ENCODE measurements around the gene HIBADH.

Gene HIBADH

DNA sequence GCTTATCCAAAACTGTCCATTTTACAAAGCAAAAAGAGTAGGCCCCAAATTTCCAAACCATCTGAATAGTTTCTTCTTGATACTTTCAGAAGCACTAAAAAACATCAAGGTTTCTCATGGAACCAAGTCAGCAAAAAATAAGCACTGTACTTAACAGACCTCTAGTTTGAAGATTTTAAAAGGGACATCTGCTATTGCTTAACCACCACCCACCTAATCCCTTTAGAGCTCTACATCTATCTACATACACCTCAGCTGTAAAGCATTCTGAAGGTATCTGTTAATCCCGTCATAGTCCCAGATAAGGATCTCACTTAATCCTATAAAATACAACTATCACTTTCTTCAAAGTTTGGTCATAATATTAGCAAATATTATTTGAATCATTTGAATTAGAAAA is 72.3 kb downstream of the HIBADH start:
- POLR2A ChIA-PET = no interaction called here
- DNase-seq = no peak
- Histone ChIP-seq H3K4me3 (ENCODE audit: control insufficient read depth in 1 of 7, extremely low read depth in 1 of 7, insufficient read depth in 4 of 7, low read depth in 2 of 7, low read length in 6 of 7) (no peak overlapping the region), H3K9me3 (ENCODE audit: control extremely low read depth in 1 of 5, control insufficient read depth in 4 of 5, insufficient read depth in 2 of 5, low read depth in 1 of 5, low read length in 4 of 5) (no peaks in the 10 kb centered on the region), H3K4me1 (ENCODE audit: control extremely low read depth in 1 of 4, control insufficient read depth in 4 of 4, insufficient read depth in 4 of 4, low read length in 3 of 4) (no peaks in the 10 kb centered on the region), H3K27ac (ENCODE audit: insufficient read depth in 1 of 2, low read depth in 1 of 2, low read length in 2 of 2, poor library complexity in 1 of 2, severe bottlenecking in 2 of 2) (no peak overlapping the region), H3K27me3 (replicated peaks in 2 of 5; ENCODE audit: control insufficient read depth in 4 of 5, insufficient read depth in 5 of 5, low read length in 4 of 5) (no peaks in the 10 kb centered on the region), H3K36me3 (ENCODE audit: control insufficient read depth in 4 of 4, insufficient read depth in 4 of 4, low read length in 3 of 4) (peaks cover 0 to 2% (median 0%) of the 10 kb centered on the region in 4 experiments)
- CTCF ChIA-PET = no interaction called here
- WGBS (ENCODE audit: insufficient coverage) = no CpG with 5 or more reads among the region's 1 CpG

DNA sequence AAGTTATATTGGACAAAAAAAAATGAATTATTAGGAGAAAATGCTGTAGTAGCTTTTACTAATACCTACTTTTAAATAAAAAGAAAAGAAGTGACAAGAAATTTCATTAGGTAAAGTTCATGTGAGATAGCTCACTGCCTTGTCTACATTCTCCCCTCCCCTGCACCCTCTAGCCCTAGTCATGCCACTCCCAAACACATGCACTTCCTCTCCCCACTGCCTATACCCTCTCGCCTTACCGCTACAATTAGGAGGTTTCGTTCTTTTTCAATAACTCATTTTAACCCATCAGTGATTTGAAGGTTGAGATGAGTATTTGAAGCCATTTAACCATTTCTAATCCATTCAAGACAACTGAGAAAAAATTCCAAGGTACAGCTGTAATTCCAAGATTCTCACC is 75.3 kb downstream of the HIBADH start:
- H3K9me3 ChIP-seq (ENCODE audit: control extremely low read depth in 1 of 5, control insufficient read depth in 4 of 5, insufficient read depth in 2 of 5, low read depth in 1 of 5, low read length in 4 of 5) = no peaks in the 10 kb centered on the region
- POLR2A ChIA-PET = no interaction called here
- no CpG with 5 or more reads among the region's 3 CpGs for WGBS (ENCODE audit: insufficient coverage)
- H3K27ac ChIP-seq (ENCODE audit: insufficient read depth in 1 of 2, low read depth in 1 of 2, low read length in 2 of 2, poor library complexity in 1 of 2, severe bottlenecking in 2 of 2) = no peak overlapping the region
- CTCF ChIA-PET = interaction anchor here (0.6 to 1.5 kb wide), 3 partner anchors 14 to 154 kb away, joined by 3 read pairs; no protein-coding TSS in a partner anchor
- H3K27me3 ChIP-seq (replicated peaks in 2 of 5; ENCODE audit: control insufficient read depth in 4 of 5, insufficient read depth in 5 of 5, low read length in 4 of 5) = no peaks in the 10 kb centered on the region
- peaks cover 0 to 2% (median under 1%) of the 10 kb centered on the region in 4 experiments for H3K36me3 ChIP-seq (ENCODE audit: control insufficient read depth in 4 of 4, insufficient read depth in 4 of 4, low read length in 3 of 4)
- DNase-seq = no peak
- H3K4me1 ChIP-seq (ENCODE audit: control extremely low read depth in 1 of 4, control insufficient read depth in 4 of 4, insufficient read depth in 4 of 4, low read length in 3 of 4) = no peaks in the 10 kb centered on the region
- no peak overlapping the region for H3K4me3 ChIP-seq (ENCODE audit: control insufficient read depth in 1 of 7, extremely low read depth in 1 of 7, insufficient read depth in 4 of 7, low read depth in 2 of 7, low read length in 6 of 7)

DNA sequence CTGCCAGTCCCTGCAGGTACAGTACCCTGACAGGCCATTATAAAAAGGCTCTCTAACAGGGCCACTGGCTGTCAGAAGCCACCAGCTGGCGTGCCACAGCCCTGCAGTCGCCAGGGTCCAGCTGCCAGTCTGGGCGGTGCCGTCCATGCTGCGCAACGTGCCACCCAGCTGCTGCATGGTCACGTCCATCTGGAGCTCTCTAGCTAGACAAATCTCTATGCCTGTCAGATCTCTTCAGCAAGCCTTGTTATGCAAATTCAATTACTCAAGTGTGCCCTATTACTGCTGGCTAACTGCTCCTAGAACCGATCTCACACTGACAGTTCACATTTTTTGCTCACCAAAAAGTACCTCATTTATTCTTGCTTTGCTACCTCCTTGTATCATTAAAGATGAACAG is 75.9 kb downstream of the HIBADH start:
- Histone ChIP-seq H3K27ac (ENCODE audit: insufficient read depth in 1 of 2, low read depth in 1 of 2, low read length in 2 of 2, poor library complexity in 1 of 2, severe bottlenecking in 2 of 2) (no peak overlapping the region), H3K4me1 (ENCODE audit: control extremely low read depth in 1 of 4, control insufficient read depth in 4 of 4, insufficient read depth in 4 of 4, low read length in 3 of 4) (no peaks in the 10 kb centered on the region), H3K27me3 (replicated peaks in 2 of 5; ENCODE audit: control insufficient read depth in 4 of 5, insufficient read depth in 5 of 5, low read length in 4 of 5) (no peaks in the 10 kb centered on the region), H3K4me3 (ENCODE audit: control insufficient read depth in 1 of 7, extremely low read depth in 1 of 7, insufficient read depth in 4 of 7, low read depth in 2 of 7, low read length in 6 of 7) (no peak overlapping the region), H3K9me3 (ENCODE audit: control extremely low read depth in 1 of 5, control insufficient read depth in 4 of 5, insufficient read depth in 2 of 5, low read depth in 1 of 5, low read length in 4 of 5) (no peaks in the 10 kb centered on the region), H3K36me3 (ENCODE audit: control insufficient read depth in 4 of 4, insufficient read depth in 4 of 4, low read length in 3 of 4) (peaks cover 0 to 2% (median under 1%) of the 10 kb centered on the region in 4 experiments)
- over 99% methylated on average over 8 of the region's 8 CpGs for WGBS (ENCODE audit: insufficient coverage)
- ChIA-PET POLR2A (interaction anchor here (0.7 kb wide), 1 partner anchor 332 kb away, joined by 3 read pairs; no protein-coding TSS in a partner anchor), CTCF (interaction anchor here (0.6 to 1.4 kb wide), 2 partner anchors 10 to 154 kb away, joined by 3 read pairs; no protein-coding TSS in a partner anchor)
- no peak for DNase-seq

DNA sequence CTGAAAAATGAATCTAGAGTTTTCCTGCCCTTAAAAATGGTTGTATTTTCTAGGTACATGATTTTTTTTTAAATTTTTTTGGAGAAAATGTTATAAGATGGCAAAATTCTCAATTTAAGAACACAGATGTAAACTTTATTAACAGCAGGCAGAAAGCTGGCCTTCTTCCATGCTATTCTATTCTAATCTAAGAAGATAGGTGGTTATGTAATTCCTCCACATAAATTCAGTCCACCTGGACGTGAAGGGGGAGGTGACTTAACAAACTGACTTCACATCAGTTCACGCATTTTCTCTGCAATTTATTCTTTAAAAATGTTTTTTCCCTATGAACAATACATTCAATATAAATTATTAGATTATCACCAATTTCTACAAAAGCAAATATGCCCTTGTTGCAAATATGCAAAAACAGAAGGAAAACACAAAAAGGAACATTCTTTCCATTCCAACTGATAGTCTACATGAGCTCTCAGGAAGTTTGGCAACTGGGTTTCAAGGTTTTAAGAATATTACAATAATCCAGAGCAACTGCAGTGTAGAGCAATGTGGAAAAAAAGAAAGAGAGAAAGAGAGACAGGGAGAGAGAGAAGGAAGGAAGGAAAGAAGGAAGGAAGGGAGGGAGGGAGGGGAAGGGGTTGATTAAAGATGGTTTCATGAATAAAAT is 76.8 kb downstream of the HIBADH start:
- WGBS (ENCODE audit: insufficient coverage) = no CpG with 5 or more reads among the region's 2 CpGs
- POLR2A ChIA-PET = no interaction called here
- no peak overlapping the region for H3K4me3 ChIP-seq (ENCODE audit: control insufficient read depth in 1 of 7, extremely low read depth in 1 of 7, insufficient read depth in 4 of 7, low read depth in 2 of 7, low read length in 6 of 7)
- peaks cover 0 to 2% (median 0%) of the 10 kb centered on the region in 4 experiments for H3K36me3 ChIP-seq (ENCODE audit: control insufficient read depth in 4 of 4, insufficient read depth in 4 of 4, low read length in 3 of 4)
- no peak for DNase-seq
- H3K27me3 ChIP-seq (replicated peaks in 2 of 5; ENCODE audit: control insufficient read depth in 4 of 5, insufficient read depth in 5 of 5, low read length in 4 of 5) = no peaks in the 10 kb centered on the region
- no peak overlapping the region for H3K27ac ChIP-seq (ENCODE audit: insufficient read depth in 1 of 2, low read depth in 1 of 2, low read length in 2 of 2, poor library complexity in 1 of 2, severe bottlenecking in 2 of 2)
- H3K4me1 ChIP-seq (ENCODE audit: control extremely low read depth in 1 of 4, control insufficient read depth in 4 of 4, insufficient read depth in 4 of 4, low read length in 3 of 4) = no peaks in the 10 kb centered on the region
- CTCF ChIA-PET = interaction anchor here (1.4 kb wide), 1 partner anchor 9 kb away, joined by 3 read pairs; no protein-coding TSS in a partner anchor
- H3K9me3 ChIP-seq (ENCODE audit: control extremely low read depth in 1 of 5, control insufficient read depth in 4 of 5, insufficient read depth in 2 of 5, low read depth in 1 of 5, low read length in 4 of 5) = no peaks in the 10 kb centered on the region

DNA sequence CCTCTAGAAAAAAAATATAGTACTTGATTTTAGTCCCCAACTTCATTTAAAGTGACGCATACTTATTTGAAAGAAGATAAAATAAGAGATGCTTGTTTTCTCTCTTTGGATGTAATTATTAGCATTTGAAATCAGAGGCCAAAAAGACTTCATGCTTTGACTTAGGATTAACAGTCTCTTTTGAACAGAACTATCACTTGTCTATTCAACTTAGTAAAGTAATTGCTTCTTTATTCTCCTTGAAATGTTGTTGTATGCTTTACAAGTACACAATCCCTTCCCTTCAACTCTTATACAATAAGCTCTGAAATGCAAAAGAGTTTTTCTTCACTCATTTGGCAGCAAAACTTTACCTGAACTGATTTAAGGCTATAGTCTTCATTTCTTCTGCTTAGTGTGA is 80.8 kb downstream of the HIBADH start:
- Histone ChIP-seq H3K36me3 (ENCODE audit: control insufficient read depth in 4 of 4, insufficient read depth in 4 of 4, low read length in 3 of 4) (peaks cover 0 to 2% (median 0%) of the 10 kb centered on the region in 4 experiments), H3K27ac (ENCODE audit: insufficient read depth in 1 of 2, low read depth in 1 of 2, low read length in 2 of 2, poor library complexity in 1 of 2, severe bottlenecking in 2 of 2) (no peak overlapping the region), H3K27me3 (replicated peaks in 2 of 5; ENCODE audit: control insufficient read depth in 4 of 5, insufficient read depth in 5 of 5, low read length in 4 of 5) (no peaks in the 10 kb centered on the region), H3K9me3 (ENCODE audit: control extremely low read depth in 1 of 5, control insufficient read depth in 4 of 5, insufficient read depth in 2 of 5, low read depth in 1 of 5, low read length in 4 of 5) (no peaks in the 10 kb centered on the region), H3K4me1 (ENCODE audit: control extremely low read depth in 1 of 4, control insufficient read depth in 4 of 4, insufficient read depth in 4 of 4, low read length in 3 of 4) (no peaks in the 10 kb centered on the region), H3K4me3 (ENCODE audit: control insufficient read depth in 1 of 7, extremely low read depth in 1 of 7, insufficient read depth in 4 of 7, low read depth in 2 of 7, low read length in 6 of 7) (no peak overlapping the region)
- ChIA-PET POLR2A (interaction anchor here (0.6 kb wide), 1 partner anchor 353 kb away, joined by 3 read pairs; no protein-coding TSS in a partner anchor), CTCF (no interaction called here)
- DNase-seq = no peak
- no CpG with 5 or more reads among the region's 1 CpG for WGBS (ENCODE audit: insufficient coverage)

DNA sequence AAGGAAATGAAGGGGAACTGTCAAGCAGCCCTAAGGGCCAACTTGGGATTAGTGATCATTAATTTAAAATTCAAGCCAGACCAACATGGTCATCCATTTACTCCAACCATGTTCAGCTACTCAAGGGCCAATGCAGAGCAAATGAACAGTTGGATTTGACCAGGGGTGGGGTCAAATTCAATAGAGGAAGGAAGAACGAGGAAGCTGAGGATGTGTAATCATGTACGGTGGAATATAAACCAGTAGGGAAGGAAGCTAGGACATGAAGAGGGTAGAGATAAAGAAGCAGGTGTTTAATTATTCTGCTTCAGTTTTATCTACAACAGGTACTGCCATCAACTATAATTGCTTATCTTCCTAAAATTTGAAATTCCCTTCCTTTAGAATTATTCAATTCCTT is 81.6 kb downstream of the HIBADH start:
- CTCF ChIA-PET = no interaction called here
- no peaks in the 10 kb centered on the region for H3K9me3 ChIP-seq (ENCODE audit: control extremely low read depth in 1 of 5, control insufficient read depth in 4 of 5, insufficient read depth in 2 of 5, low read depth in 1 of 5, low read length in 4 of 5)

DNA sequence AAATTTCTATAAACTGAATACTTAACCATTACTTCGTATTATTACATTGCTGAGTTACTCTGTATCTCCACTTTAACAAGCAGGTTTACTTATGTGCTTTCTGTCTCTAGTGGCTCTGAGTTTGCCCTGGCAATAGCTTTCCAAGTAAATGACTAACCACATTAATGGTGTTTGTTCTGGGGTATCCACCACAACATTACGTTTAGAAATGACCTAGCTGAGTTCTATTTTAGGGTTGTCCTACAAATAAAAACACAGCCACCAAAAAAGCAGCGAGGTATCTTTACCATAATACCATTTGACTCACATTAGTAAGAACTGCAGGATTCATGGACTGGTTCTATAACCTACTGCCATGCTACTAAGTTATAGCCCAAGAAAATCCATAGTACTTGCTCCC is 83.1 kb downstream of the HIBADH start:
- Histone ChIP-seq H3K9me3 (ENCODE audit: control extremely low read depth in 1 of 5, control insufficient read depth in 4 of 5, insufficient read depth in 2 of 5, low read depth in 1 of 5, low read length in 4 of 5) (no peaks in the 10 kb centered on the region), H3K27me3 (replicated peaks in 2 of 5; ENCODE audit: control insufficient read depth in 4 of 5, insufficient read depth in 5 of 5, low read length in 4 of 5) (no peaks in the 10 kb centered on the region), H3K4me1 (ENCODE audit: control extremely low read depth in 1 of 4, control insufficient read depth in 4 of 4, insufficient read depth in 4 of 4, low read length in 3 of 4) (peaks cover 8 to 13% (median 11%) of the 10 kb centered on the region in 4 experiments), H3K36me3 (ENCODE audit: control insufficient read depth in 4 of 4, insufficient read depth in 4 of 4, low read length in 3 of 4) (peaks cover 0 to 2% (median 0%) of the 10 kb centered on the region in 4 experiments), H3K27ac (ENCODE audit: insufficient read depth in 1 of 2, low read depth in 1 of 2, low read length in 2 of 2, poor library complexity in 1 of 2, severe bottlenecking in 2 of 2) (no peak overlapping the region), H3K4me3 (ENCODE audit: control insufficient read depth in 1 of 7, extremely low read depth in 1 of 7, insufficient read depth in 4 of 7, low read depth in 2 of 7, low read length in 6 of 7) (no peak overlapping the region)
- ChIA-PET CTCF (no interaction called here), POLR2A (no interaction called here)
- WGBS (ENCODE audit: insufficient coverage) = 100% methylated on average over 3 of the region's 3 CpGs
- no peak for DNase-seq

More for the DNA sequence above, 81.6 kb downstream of the HIBADH start:
- DNase-seq = no peak
- Histone ChIP-seq H3K4me1 (ENCODE audit: control extremely low read depth in 1 of 4, control insufficient read depth in 4 of 4, insufficient read depth in 4 of 4, low read length in 3 of 4) (peaks cover 0 to 5% (median under 1%) of the 10 kb centered on the region in 4 experiments), H3K36me3 (ENCODE audit: control insufficient read depth in 4 of 4, insufficient read depth in 4 of 4, low read length in 3 of 4) (peaks cover 0 to 2% (median 0%) of the 10 kb centered on the region in 4 experiments), H3K27me3 (replicated peaks in 2 of 5; ENCODE audit: control insufficient read depth in 4 of 5, insufficient read depth in 5 of 5, low read length in 4 of 5) (no peaks in the 10 kb centered on the region), H3K27ac (ENCODE audit: insufficient read depth in 1 of 2, low read depth in 1 of 2, low read length in 2 of 2, poor library complexity in 1 of 2, severe bottlenecking in 2 of 2) (no peak overlapping the region), H3K4me3 (ENCODE audit: control insufficient read depth in 1 of 7, extremely low read depth in 1 of 7, insufficient read depth in 4 of 7, low read depth in 2 of 7, low read length in 6 of 7) (no peak overlapping the region)
- 33% methylated on average over 1 of the region's 2 CpGs for WGBS (ENCODE audit: insufficient coverage)
- POLR2A ChIA-PET = no interaction called here
